ENCODE results near the gene SORCS2.

DNA sequence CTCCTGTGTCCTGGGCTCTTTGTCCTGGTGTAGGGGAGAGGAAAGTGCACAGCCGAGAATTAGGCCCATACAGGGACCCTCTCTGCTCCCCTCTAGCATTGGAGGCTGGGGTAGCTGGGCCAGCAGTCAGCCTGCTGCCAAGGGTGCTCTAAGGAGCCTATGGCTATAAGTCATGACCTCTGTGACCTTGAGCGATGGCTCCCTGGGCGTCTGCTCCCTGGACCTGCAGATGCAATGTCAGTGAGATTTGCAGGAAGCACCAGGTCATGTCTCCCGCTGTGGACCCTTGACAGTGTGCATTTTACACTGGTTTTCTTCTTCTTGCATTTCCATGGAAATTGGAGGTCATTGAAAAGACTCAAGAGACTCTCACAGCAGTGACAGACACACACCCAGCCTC, 476.5 kb downstream of the SORCS2 start:
- TF ChIP-seq POLR2A (IDR thresholded peaks at IDR 0.05) = no peak
- TF ChIP-seq, protein P1, sequence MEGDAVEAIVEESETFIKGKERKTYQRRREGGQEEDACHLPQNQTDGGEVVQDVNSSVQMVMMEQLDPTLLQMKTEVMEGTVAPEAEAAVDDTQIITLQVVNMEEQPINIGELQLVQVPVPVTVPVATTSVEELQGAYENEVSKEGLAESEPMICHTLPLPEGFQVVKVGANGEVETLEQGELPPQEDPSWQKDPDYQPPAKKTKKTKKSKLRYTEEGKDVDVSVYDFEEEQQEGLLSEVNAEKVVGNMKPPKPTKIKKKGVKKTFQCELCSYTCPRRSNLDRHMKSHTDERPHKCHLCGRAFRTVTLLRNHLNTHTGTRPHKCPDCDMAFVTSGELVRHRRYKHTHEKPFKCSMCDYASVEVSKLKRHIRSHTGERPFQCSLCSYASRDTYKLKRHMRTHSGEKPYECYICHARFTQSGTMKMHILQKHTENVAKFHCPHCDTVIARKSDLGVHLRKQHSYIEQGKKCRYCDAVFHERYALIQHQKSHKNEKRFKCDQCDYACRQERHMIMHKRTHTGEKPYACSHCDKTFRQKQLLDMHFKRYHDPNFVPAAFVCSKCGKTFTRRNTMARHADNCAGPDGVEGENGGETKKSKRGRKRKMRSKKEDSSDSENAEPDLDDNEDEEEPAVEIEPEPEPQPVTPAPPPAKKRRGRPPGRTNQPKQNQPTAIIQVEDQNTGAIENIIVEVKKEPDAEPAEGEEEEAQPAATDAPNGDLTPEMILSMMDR (IDR thresholded peaks at IDR 0.05) = no peak
